Limb (tissue), 2 donors: ENCODE measurements around the gene NLRP1.

Source experiments
- DNase-seq, 2 donors: peaks; one replicate each; pipeline ENCODE4 v3.0.0-alpha.2; 2016; ENCODE audit errors: extremely low spot score in 2 of 2

The NLRP1 gene

GRCh38 chr17:5516060-5516792 lies 68.1 kb downstream of the NLRP1 start:
- no peak for DNase-seq

- no peak for DNase-seq
These were observed 69.3 kb downstream of the NLRP1 start for GRCh38 chr17:5514976-5515375.

GRCh38 chr17:5513628-5514027 lies 70.7 kb downstream of the NLRP1 start:
- no peak for DNase-seq

GRCh38 chr17:5511401-5512225 lies 72.7 kb downstream of the NLRP1 start:
- DNase-seq, result peak; percentile 24 to 70

GRCh38 chr17:5510771-5511170 lies 73.5 kb downstream of the NLRP1 start:
- no peak for DNase-seq

GRCh38 chr17:5509482-5509881 lies 74.8 kb downstream of the NLRP1 start:
- no peak for DNase-seq

GRCh38 chr17:5508810-5509209 lies 75.5 kb downstream of the NLRP1 start:
- no peak for DNase-seq

- DNase-seq, result no peak
These were observed 78.0 kb downstream of the NLRP1 start for GRCh38 chr17:5506307-5506706.

- DNase-seq, result no peak
These were observed 81.8 kb downstream of the NLRP1 start for GRCh38 chr17:5502552-5502951.

GRCh38 chr17:5501685-5502084 lies 82.6 kb downstream of the NLRP1 start:
- no peak for DNase-seq

- DNase-seq, result peak; percentile 97 to 98
These were observed 83.5 kb downstream of the NLRP1 start for GRCh38 chr17:5500589-5501391.

GRCh38 chr17:5500247-5500588 lies 84.1 kb downstream of the NLRP1 start:
- DNase-seq, result no peak

GRCh38 chr17:5499476-5500231 lies 84.7 kb downstream of the NLRP1 start:
- DNase-seq, result peak; percentile 5 to 65

- no peak for DNase-seq
These were observed 91.3 kb downstream of the NLRP1 start for GRCh38 chr17:5492970-5493369.

- no peak for DNase-seq
These were observed 95.6 kb downstream of the NLRP1 start for GRCh38 chr17:5488752-5489151.

- peak; percentile 99 for DNase-seq
These were observed 97.8 kb downstream of the NLRP1 start, which contains the start of gene MIS12 for GRCh38 chr17:5486206-5487124. Gene MIS12, plus strand, starts transcription at chr17:5486566. Its CDS starts 2,297 bp downstream, at chr17:5488863.

GRCh38 chr17:5485270-5486205 lies 98.8 kb downstream of the NLRP1 start, which contains the start of gene DERL2:
Gene DERL2, minus strand, starts transcription at chr17:5486178. Its CDS starts 17 bp downstream, at chr17:5486161.
- DNase-seq, result no peak

- no peak for DNase-seq
These were observed 102.9 kb downstream of the NLRP1 start for GRCh38 chr17:5481451-5481850.

- no peak for DNase-seq
These were observed 103.3 kb downstream of the NLRP1 start for GRCh38 chr17:5480962-5481361.
